H4 (cell line): ENCODE results near the gene BARX1. TPM values are rescaled to one million over a fixed set of nuclear protein-coding genes. Genes with fewer than 3 reads are reported as not detected.
"Not testable (repeated sequence)": the region's sequence is repeated elsewhere in the genome, so short reads cannot be mapped to it uniquely, and the experiment has no call there.

ENCODE experiments used
- DNase-seq: peaks from one replicate; pipeline ENCODE4 v3.0.0-alpha.2; 2015; ENCODE audit warnings: low spot score
- total RNA-seq: library from RNA; depleted of rRNA; stranded (reverse); fragments of >200 nt; shearing (Covaris generic); gene quantifications from 2 replicates; pipeline ENCODE4 v1.2.3, GENCODE V29; 2014

BARX1 gene
- total RNA-seq, 1 experiment from 2014 or later = not detected

- DNase-seq = no peak
Measured at GRCh38 chr9:93951655-93952118, 3.5 kb downstream of the BARX1 start.

- DNase-seq = no peak
Measured at GRCh38 chr9:93950619-93951601, 4.2 kb downstream of the BARX1 start.

- DNase-seq = no peak
Measured at GRCh38 chr9:93949694-93950449, 5.3 kb downstream of the BARX1 start.

GRCh38 chr9:93949073-93949693, 6.0 kb downstream of the BARX1 start:
- DNase-seq = no peak

GRCh38 chr9:93948441-93949072, 6.6 kb downstream of the BARX1 start:
- DNase-seq = no peak

- DNase-seq = no peak
Measured at GRCh38 chr9:93947409-93948070, 7.6 kb downstream of the BARX1 start.

GRCh38 chr9:93946338-93946712, 8.8 kb downstream of the BARX1 start:
- DNase-seq = no peak

- DNase-seq = no peak
Measured at GRCh38 chr9:93945400-93946337, 9.5 kb downstream of the BARX1 start.

GRCh38 chr9:93944011-93944410, 11.1 kb downstream of the BARX1 start:
- DNase-seq = no peak

- DNase-seq = no peak
Measured at GRCh38 chr9:93942161-93942560, 13.0 kb downstream of the BARX1 start.

GRCh38 chr9:93941493-93941892, 13.7 kb downstream of the BARX1 start:
- DNase-seq = no peak

- no peak for DNase-seq
Measured at GRCh38 chr9:93940951-93941350, 14.2 kb downstream of the BARX1 start.

- not testable (repeated sequence) for DNase-seq
Measured at GRCh38 chr9:93939589-93939988, 15.6 kb downstream of the BARX1 start.

GRCh38 chr9:93937193-93937592, 18.0 kb downstream of the BARX1 start:
- DNase-seq = no peak

GRCh38 chr9:93931905-93932304, 23.2 kb downstream of the BARX1 start:
- no peak for DNase-seq

- DNase-seq = no peak
Measured at GRCh38 chr9:93930070-93930469, 25.1 kb downstream of the BARX1 start.

GRCh38 chr9:93929231-93929630, 25.9 kb downstream of the BARX1 start:
- no peak for DNase-seq

GRCh38 chr9:93922535-93922934, 32.6 kb downstream of the BARX1 start:
- DNase-seq = no peak

- no peak for DNase-seq
Measured at GRCh38 chr9:93920131-93920800, 34.9 kb downstream of the BARX1 start.
